Hepatocyte (in vitro differentiated cells): Measurements from ENCODE around the gene SH3RF3.

ENCODE experiments used
- EZH2 ChIP-seq: fragments of 200-600 bp; sonication (generic); IDR thresholded peaks from 2 replicates; pipeline ENCODE4 v1.6.1; 2016; ENCODE audit warnings: antibody characterized with exemption, mild to moderate bottlenecking, borderline replicate concordance
- EZH2phosphoT487 ChIP-seq: fragments of 200-600 bp; sonication (generic); IDR thresholded peaks from one replicate; pipeline ENCODE4 v1.6.1; 2018; ENCODE audit warnings: antibody characterized with exemption, mild to moderate bottlenecking, low read depth, moderate library complexity; ENCODE audit not compliant: unreplicated experiment, severe bottlenecking
- TF ChIP-seq, protein P1 (sequence below): fragments of 200-600 bp; sonication (generic); IDR thresholded peaks from 2 replicates; pipeline ENCODE4 v1.5.1; 2016; ENCODE audit warnings: antibody characterized with exemption, mild to moderate bottlenecking; ENCODE audit not compliant: poor library complexity

DNA sequence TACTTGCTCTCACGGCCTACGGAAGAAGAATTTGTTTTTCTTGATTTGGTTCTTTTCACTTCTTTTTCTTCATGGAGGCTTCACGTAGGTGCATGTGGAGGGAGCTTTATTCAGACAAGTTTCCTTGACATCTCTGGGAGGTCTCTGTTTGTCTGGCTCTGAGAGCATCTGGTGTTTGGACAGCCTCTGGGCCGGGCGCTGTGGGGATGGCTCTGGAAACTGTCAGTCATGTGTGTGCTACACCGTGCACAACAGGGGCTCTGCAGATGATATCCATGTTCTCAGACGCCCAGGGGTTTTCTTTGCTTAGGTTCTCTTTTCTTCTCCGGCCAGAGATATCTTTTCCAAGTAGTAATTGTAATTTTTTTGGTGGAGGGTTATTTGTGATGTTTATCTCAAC is 130.7 kb downstream of the SH3RF3 start:
- TF ChIP-seq, protein P1, sequence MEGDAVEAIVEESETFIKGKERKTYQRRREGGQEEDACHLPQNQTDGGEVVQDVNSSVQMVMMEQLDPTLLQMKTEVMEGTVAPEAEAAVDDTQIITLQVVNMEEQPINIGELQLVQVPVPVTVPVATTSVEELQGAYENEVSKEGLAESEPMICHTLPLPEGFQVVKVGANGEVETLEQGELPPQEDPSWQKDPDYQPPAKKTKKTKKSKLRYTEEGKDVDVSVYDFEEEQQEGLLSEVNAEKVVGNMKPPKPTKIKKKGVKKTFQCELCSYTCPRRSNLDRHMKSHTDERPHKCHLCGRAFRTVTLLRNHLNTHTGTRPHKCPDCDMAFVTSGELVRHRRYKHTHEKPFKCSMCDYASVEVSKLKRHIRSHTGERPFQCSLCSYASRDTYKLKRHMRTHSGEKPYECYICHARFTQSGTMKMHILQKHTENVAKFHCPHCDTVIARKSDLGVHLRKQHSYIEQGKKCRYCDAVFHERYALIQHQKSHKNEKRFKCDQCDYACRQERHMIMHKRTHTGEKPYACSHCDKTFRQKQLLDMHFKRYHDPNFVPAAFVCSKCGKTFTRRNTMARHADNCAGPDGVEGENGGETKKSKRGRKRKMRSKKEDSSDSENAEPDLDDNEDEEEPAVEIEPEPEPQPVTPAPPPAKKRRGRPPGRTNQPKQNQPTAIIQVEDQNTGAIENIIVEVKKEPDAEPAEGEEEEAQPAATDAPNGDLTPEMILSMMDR, result no peak
- TF ChIP-seq EZH2phosphoT487 (no peak), EZH2 (no peak)
